GM23338 (cell line): ENCODE data around the gene RBM14. TPM values are rescaled to one million over a fixed set of nuclear protein-coding genes. Genes with fewer than 3 reads are reported as not detected.

ENCODE experiments used
- ATAC-seq: fragments of 200-7000 bp; cut with Tn5 transposase; 3 replicates; pipeline ENCODE4 v1.9.1; 2020
- DNase-seq: peaks from one replicate; pipeline ENCODE4 v3.0.0-alpha.2; 2015; ENCODE audit warnings: low spot score
- H2AFZ ChIP-seq: fragments of 200-600 bp; sonication (generic); 2 replicates; pipeline ENCODE4 v1.8.0; 2016; ENCODE audit warnings: antibody characterized with exemption, mild to moderate bottlenecking, moderate library complexity
- H3F3A ChIP-seq: fragments of 200-600 bp; sonication (generic); replicated peaks from 2 replicates; pipeline ENCODE4 v1.8.0; 2017; ENCODE audit warnings: antibody characterized with exemption, mixed run types, low read depth
- H3K27ac ChIP-seq: fragments of 200-600 bp; sonication (generic); 2 replicates; pipeline ENCODE4 v1.6.1; 2016; ENCODE audit warnings: low read depth
- H3K27me3 ChIP-seq: fragments of 200-600 bp; sonication (generic); 2 replicates; pipeline ENCODE4 v1.8.0; 2016; ENCODE audit warnings: mild to moderate bottlenecking, mixed run types, moderate library complexity; ENCODE audit not compliant: insufficient read depth
- H3K36me3 ChIP-seq: fragments of 200-600 bp; sonication (generic); 2 replicates; pipeline ENCODE4 v1.8.0; 2016; ENCODE audit warnings: mild to moderate bottlenecking; ENCODE audit not compliant: insufficient read depth
- H3K4me1 ChIP-seq: fragments of 200-600 bp; sonication (generic); 2 replicates; pipeline ENCODE4 v1.8.0; 2016; ENCODE audit warnings: mild to moderate bottlenecking, moderate library complexity; ENCODE audit not compliant: insufficient read depth
- H3K4me2 ChIP-seq: fragments of 200-600 bp; sonication (generic); 2 replicates; pipeline ENCODE4 v1.7.1; 2017; ENCODE audit warnings: mixed run types
- H3K4me3 ChIP-seq: fragments of 200-600 bp; sonication (generic); 2 replicates; pipeline ENCODE4 v1.6.1; 2016; ENCODE audit warnings: mixed run types
- H3K79me2 ChIP-seq: fragments of 200-600 bp; sonication (generic); replicated peaks from 2 replicates; pipeline ENCODE4 v1.8.0; 2017; ENCODE audit warnings: mild to moderate bottlenecking; ENCODE audit not compliant: insufficient read depth
- H3K9me2 ChIP-seq: fragments of 200-600 bp; sonication (generic); 2 replicates; pipeline ENCODE4 v1.8.0; 2017; ENCODE audit not compliant: insufficient read depth
- H4K20me1 ChIP-seq: fragments of 200-600 bp; sonication (generic); replicated peaks from 2 replicates; pipeline ENCODE4 v1.8.0; 2017; ENCODE audit warnings: mild to moderate bottlenecking; ENCODE audit not compliant: insufficient read depth
- H3K27ac Mint-ChIP-seq: 2 replicates; pipeline ENCODE4 v1.8.0; 2020; ENCODE audit warnings: inconsistent platforms, mild to moderate bottlenecking, moderate library complexity, mixed read lengths
- H3K27me3 Mint-ChIP-seq: 3 replicates; pipeline ENCODE4 v1.8.0; 2022; ENCODE audit warnings: low read depth, mild to moderate bottlenecking, moderate library complexity, mixed read lengths, inconsistent platforms; ENCODE audit not compliant: insufficient read depth, poor library complexity
- H3K36me3 Mint-ChIP-seq: 3 replicates; pipeline ENCODE4 v1.8.0; 2021; ENCODE audit warnings: low read depth, mild to moderate bottlenecking, inconsistent platforms, moderate library complexity, mixed read lengths
- H3K4me1 Mint-ChIP-seq: 3 replicates; pipeline ENCODE4 v1.8.0; 2020; ENCODE audit warnings: mild to moderate bottlenecking, inconsistent platforms, mixed read lengths
- H3K4me3 Mint-ChIP-seq: 3 replicates; pipeline ENCODE4 v1.8.0; 2021; ENCODE audit warnings: moderate library complexity, mild to moderate bottlenecking, inconsistent platforms, mixed read lengths
- H3K9me3 Mint-ChIP-seq: 3 replicates; pipeline ENCODE4 v1.8.0; 2020; ENCODE audit warnings: moderate library complexity, mild to moderate bottlenecking, inconsistent platforms, mixed read lengths
- EZH2 ChIP-seq: fragments of 200-600 bp; sonication (generic); IDR thresholded peaks from one replicate; pipeline ENCODE4 v1.8.0; 2017; ENCODE audit warnings: antibody characterized with exemption, mild to moderate bottlenecking, low read depth; ENCODE audit not compliant: unreplicated experiment
- EZH2phosphoT487 ChIP-seq: fragments of 200-600 bp; sonication (generic); IDR thresholded peaks from one replicate; pipeline ENCODE4 v1.8.1; 2018; ENCODE audit warnings: antibody characterized with exemption; ENCODE audit not compliant: unreplicated experiment
- JUNB ChIP-seq: IDR thresholded peaks from one replicate; pipeline ENCODE4 v1.6.1; 2016; ENCODE audit warnings: antibody characterized with exemption; ENCODE audit not compliant: unreplicated experiment
- NANOG ChIP-seq: IDR thresholded peaks from 2 replicates; pipeline ENCODE4 v1.6.1; 2016; ENCODE audit warnings: antibody characterized with exemption, borderline replicate concordance
- POLR2AphosphoS5 ChIP-seq: IDR thresholded peaks from 2 replicates; pipeline ENCODE4 v1.6.1; 2016; ENCODE audit warnings: antibody characterized with exemption, low read depth
- STAT1 ChIP-seq: IDR thresholded peaks from one replicate; pipeline ENCODE4 v1.6.1; 2016; ENCODE audit warnings: antibody characterized with exemption; ENCODE audit not compliant: unreplicated experiment
- ZNF114 ChIP-seq: fragments of 250-450 bp; sonication (Bioruptor Pico); IDR thresholded peaks from 2 replicates; pipeline ENCODE4 v1.5.0; 2020; ENCODE audit warnings: mild to moderate bottlenecking, moderate library complexity
- ZNF331 ChIP-seq: fragments of 250-450 bp; sonication (Bioruptor Pico); IDR thresholded peaks from 2 replicates; pipeline ENCODE4 v1.5.0; 2020; ENCODE audit warnings: low read depth, mild to moderate bottlenecking, moderate library complexity
- ZNF462 ChIP-seq: fragments of 250-450 bp; sonication (Bioruptor Pico); IDR thresholded peaks from 2 replicates; pipeline ENCODE4 v1.5.0; 2020; ENCODE audit warnings: mild to moderate bottlenecking, moderate library complexity
- polyA plus RNA-seq: library from polyadenylated mRNA; unstranded; fragments of >200 nt; fragmentation: Nextera tagmentation; extraction: Ambion mirVana; gene quantifications from 2 replicates; pipeline ENCODE4 v1.2.1, GENCODE V29; 2016
- total RNA-seq: library from RNA; depleted of rRNA; stranded (reverse); fragments of >200 nt; shearing (Covaris generic); gene quantifications from 2 replicates; pipeline ENCODE4 v1.2.3, GENCODE V29; 2014
- TF ChIP-seq, protein P1 (sequence below): IDR thresholded peaks from 2 replicates; pipeline ENCODE4 v1.6.1; 2016; ENCODE audit warnings: antibody characterized with exemption
- TF ChIP-seq, protein P2 (sequence below), 2 experiments: fragments of 200-600 bp in 1 of 2; sonication (generic) in 1 of 2; conservative IDR thresholded peaks; 2 replicates each; pipeline versions ENCODE4 v1.5.1 to v1.6.1; 2016 to 2017; ENCODE audit warnings: antibody characterized with exemption in 2 of 2, low read depth in 2 of 2, mild to moderate bottlenecking in 2 of 2, moderate library complexity in 1 of 2
- TF ChIP-seq, protein P3 (sequence below): IDR thresholded peaks from one replicate; pipeline ENCODE4 v1.6.1; 2018; ENCODE audit warnings: antibody characterized with exemption; ENCODE audit not compliant: unreplicated experiment

RBM14 gene
- total and polyA plus RNA-seq, 2 experiments from 2014 or later = 45.4 to 83.5 TPM

GRCh38 chr11:66586136-66586535, 30.3 kb upstream of the RBM14 start:
- Histone ChIP-seq H4K20me1 (no peaks in the 10 kb centered on the region), H3K27me3 (0 out of 2 replicates have a peak, but pooled peaks cover 3% of the 10 kb centered on the region), H2AFZ (no peak overlapping the region), H3K4me3 (no peak overlapping the region), H3K79me2 (no peaks in the 10 kb centered on the region), H3K9me2 (no peaks in the 10 kb centered on the region), H3F3A (no peaks in the 10 kb centered on the region), H3K36me3 (no peaks in the 10 kb centered on the region; the same call in 1 of the 2 replicates), H3K4me2 (no peak overlapping the region), H3K27ac (no peak overlapping the region), H3K4me1 (no peaks in the 10 kb centered on the region)
- TF ChIP-seq STAT1 (no peak), ZNF114 (CRISPR knock-in tag) (no peak), POLR2AphosphoS5 (no peak), JUNB (no peak), NANOG (no peak), ZNF331 (CRISPR knock-in tag) (no peak), ZNF462 (CRISPR knock-in tag) (no peak), EZH2phosphoT487 (no peak), EZH2 (no peak)
- TF ChIP-seq, protein P1, sequence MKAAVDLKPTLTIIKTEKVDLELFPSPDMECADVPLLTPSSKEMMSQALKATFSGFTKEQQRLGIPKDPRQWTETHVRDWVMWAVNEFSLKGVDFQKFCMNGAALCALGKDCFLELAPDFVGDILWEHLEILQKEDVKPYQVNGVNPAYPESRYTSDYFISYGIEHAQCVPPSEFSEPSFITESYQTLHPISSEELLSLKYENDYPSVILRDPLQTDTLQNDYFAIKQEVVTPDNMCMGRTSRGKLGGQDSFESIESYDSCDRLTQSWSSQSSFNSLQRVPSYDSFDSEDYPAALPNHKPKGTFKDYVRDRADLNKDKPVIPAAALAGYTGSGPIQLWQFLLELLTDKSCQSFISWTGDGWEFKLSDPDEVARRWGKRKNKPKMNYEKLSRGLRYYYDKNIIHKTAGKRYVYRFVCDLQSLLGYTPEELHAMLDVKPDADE = no peak
- TF ChIP-seq, protein P2, sequence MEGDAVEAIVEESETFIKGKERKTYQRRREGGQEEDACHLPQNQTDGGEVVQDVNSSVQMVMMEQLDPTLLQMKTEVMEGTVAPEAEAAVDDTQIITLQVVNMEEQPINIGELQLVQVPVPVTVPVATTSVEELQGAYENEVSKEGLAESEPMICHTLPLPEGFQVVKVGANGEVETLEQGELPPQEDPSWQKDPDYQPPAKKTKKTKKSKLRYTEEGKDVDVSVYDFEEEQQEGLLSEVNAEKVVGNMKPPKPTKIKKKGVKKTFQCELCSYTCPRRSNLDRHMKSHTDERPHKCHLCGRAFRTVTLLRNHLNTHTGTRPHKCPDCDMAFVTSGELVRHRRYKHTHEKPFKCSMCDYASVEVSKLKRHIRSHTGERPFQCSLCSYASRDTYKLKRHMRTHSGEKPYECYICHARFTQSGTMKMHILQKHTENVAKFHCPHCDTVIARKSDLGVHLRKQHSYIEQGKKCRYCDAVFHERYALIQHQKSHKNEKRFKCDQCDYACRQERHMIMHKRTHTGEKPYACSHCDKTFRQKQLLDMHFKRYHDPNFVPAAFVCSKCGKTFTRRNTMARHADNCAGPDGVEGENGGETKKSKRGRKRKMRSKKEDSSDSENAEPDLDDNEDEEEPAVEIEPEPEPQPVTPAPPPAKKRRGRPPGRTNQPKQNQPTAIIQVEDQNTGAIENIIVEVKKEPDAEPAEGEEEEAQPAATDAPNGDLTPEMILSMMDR (conservative IDR thresholded peaks at IDR 0.05; ENCODE audit: low read depth in 2 of 2) = no peak
- TF ChIP-seq, protein P3, sequence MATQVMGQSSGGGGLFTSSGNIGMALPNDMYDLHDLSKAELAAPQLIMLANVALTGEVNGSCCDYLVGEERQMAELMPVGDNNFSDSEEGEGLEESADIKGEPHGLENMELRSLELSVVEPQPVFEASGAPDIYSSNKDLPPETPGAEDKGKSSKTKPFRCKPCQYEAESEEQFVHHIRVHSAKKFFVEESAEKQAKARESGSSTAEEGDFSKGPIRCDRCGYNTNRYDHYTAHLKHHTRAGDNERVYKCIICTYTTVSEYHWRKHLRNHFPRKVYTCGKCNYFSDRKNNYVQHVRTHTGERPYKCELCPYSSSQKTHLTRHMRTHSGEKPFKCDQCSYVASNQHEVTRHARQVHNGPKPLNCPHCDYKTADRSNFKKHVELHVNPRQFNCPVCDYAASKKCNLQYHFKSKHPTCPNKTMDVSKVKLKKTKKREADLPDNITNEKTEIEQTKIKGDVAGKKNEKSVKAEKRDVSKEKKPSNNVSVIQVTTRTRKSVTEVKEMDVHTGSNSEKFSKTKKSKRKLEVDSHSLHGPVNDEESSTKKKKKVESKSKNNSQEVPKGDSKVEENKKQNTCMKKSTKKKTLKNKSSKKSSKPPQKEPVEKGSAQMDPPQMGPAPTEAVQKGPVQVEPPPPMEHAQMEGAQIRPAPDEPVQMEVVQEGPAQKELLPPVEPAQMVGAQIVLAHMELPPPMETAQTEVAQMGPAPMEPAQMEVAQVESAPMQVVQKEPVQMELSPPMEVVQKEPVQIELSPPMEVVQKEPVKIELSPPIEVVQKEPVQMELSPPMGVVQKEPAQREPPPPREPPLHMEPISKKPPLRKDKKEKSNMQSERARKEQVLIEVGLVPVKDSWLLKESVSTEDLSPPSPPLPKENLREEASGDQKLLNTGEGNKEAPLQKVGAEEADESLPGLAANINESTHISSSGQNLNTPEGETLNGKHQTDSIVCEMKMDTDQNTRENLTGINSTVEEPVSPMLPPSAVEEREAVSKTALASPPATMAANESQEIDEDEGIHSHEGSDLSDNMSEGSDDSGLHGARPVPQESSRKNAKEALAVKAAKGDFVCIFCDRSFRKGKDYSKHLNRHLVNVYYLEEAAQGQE = no peak
- ATAC-seq = no peak
- Mint-ChIP-seq H3K9me3 (peaks cover 66% of the 10 kb centered on the region), H3K36me3 (peaks cover 29% of the 10 kb centered on the region), H3K4me1 (no peaks in the 10 kb centered on the region), H3K27ac (no peak overlapping the region), H3K27me3 (peaks cover 5% of the 10 kb centered on the region), H3K4me3 (no peak overlapping the region)
- no peak for DNase-seq
